AG04449 (cell line): ENCODE results near the gene NFATC3.

Experiments
- CTCF ChIA-PET: fragments of 350-600 bp; formaldehyde crosslinking; extraction: SDS; loops from one replicate; lab custom pipeline; 2021; ENCODE audit warnings: antibody characterized with exemption; lab: Yijun Ruan, JAX
- POLR2A ChIA-PET: fragments of 400-600, 350-600 bp; formaldehyde crosslinking; extraction: SDS; loops from one replicate; lab custom pipeline; 2020; ENCODE audit warnings: antibody characterized with exemption, inconsistent platforms; lab: Yijun Ruan, JAX
- DNase-seq: peaks from one replicate; pipeline ENCODE4 v3.0.0-alpha.2; 2010; ENCODE audit warnings: low read depth, low spot score
- H3K4me3 ChIP-seq: 2 replicates; pipeline ENCODE4 v1.5.1; 2011; ENCODE audit warnings: low read depth, mild to moderate bottlenecking, control low read depth, low read length
- TF ChIP-seq, protein P1 (sequence below): IDR thresholded peaks from one replicate; pipeline ENCODE4 v1.5.1; 2011; ENCODE audit warnings: mild to moderate bottlenecking, moderate library complexity, low read length, control low read depth, inconsistent platforms; ENCODE audit not compliant: insufficient read depth; ENCODE audit errors: missing control alignments

The NFATC3 gene

DNA sequence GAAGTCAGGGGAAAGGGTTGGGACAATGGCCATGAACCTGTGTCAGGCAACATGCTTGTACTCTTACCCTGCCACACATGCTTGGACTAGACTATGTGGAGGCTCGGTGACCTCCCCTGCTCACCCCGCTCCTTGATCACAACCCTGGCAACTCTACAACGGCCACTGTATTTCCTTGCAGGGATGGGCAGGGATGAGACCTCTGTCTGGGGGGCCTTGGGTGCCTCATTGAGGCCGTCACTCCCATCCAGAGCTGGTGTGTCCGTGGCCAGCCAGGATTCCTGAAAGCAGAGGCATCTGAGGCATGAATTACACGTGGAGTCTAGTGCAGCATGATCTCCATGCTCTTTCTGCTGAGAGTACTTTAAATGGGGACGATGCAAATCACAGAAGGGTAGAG is 161.0 kb downstream of the NFATC3 start:
- no peak for DNase-seq
- TF ChIP-seq, protein P1, sequence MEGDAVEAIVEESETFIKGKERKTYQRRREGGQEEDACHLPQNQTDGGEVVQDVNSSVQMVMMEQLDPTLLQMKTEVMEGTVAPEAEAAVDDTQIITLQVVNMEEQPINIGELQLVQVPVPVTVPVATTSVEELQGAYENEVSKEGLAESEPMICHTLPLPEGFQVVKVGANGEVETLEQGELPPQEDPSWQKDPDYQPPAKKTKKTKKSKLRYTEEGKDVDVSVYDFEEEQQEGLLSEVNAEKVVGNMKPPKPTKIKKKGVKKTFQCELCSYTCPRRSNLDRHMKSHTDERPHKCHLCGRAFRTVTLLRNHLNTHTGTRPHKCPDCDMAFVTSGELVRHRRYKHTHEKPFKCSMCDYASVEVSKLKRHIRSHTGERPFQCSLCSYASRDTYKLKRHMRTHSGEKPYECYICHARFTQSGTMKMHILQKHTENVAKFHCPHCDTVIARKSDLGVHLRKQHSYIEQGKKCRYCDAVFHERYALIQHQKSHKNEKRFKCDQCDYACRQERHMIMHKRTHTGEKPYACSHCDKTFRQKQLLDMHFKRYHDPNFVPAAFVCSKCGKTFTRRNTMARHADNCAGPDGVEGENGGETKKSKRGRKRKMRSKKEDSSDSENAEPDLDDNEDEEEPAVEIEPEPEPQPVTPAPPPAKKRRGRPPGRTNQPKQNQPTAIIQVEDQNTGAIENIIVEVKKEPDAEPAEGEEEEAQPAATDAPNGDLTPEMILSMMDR = no peak
- CTCF ChIA-PET = interaction anchor here (1.2 to 7.2 kb wide), 5 partner anchors 11 to 153 kb away, joined by 3 to 67 read pairs (median 12); partner anchors contain the start of gene SLC7A6
- peak overlapping the region; percentile 99 for H3K4me3 ChIP-seq
- POLR2A ChIA-PET = interaction anchor here (3.3 kb wide), 1 partner anchor 19 kb away, joined by 17 read pairs; the partner anchor contains the start of gene SLC7A6

DNA sequence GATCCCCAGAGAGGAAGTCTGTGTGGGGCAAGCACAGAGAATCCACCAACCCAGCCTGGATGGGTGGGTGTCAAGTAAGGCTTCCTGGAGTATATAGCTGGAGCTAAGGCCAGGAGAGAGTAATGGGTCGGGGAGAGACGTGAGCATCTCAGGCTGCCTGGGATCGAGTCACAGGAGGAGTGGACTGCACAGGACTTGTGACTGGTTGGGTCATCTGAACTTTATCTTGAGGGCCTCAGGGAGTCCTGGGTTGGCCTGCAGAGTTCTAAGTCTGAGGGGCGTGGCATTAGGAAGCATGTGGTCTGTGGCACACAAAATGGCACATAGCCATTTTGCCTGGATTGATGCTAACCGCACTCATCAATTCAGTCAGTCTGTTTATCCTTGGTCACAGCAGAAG is 161.5 kb downstream of the NFATC3 start:
- POLR2A ChIA-PET = interaction anchor here (3.3 kb wide), 1 partner anchor 18 kb away, joined by 17 read pairs; the partner anchor contains the start of gene SLC7A6
- CTCF ChIA-PET = interaction anchor here (1.2 to 7.2 kb wide), 4 partner anchors 11 to 109 kb away, joined by 4 to 67 read pairs (median 37); partner anchors contain the start of gene SLC7A6
- TF ChIP-seq, protein P1 = no peak
- H3K4me3 ChIP-seq = no peak overlapping the region; the same call in 1 of the 2 replicates
- DNase-seq = no peak

DNA sequence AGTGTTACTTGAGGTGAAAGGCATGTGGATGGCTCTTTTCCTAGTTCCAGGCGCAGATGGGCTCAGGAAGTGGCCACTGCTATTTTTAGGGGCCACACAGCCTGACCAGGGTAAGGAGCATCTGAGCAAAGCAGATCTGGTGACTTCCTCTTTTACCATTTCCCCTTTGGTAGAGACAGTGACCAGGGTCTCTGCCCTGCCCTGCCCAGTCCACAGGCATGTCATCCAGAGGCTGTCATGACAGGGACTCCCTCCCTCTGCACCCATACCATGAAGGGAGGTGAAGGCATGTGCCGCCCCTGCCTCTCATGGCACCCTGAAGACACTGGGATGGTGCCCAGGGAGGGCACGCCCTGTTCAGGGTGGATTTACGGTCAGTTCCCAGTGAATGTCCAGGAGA is 162.2 kb downstream of the NFATC3 start:
- no peak overlapping the region for H3K4me3 ChIP-seq
- POLR2A ChIA-PET = interaction anchor here (1.1 kb wide), 1 partner anchor 17 kb away, joined by 3 read pairs; the partner anchor contains the start of gene SLC7A6
- TF ChIP-seq, protein P1 = no peak
- DNase-seq = no peak
- CTCF ChIA-PET = interaction anchor here (1.0 to 4.3 kb wide), 4 partner anchors 10 to 81 kb away, joined by 4 to 62 read pairs (median 23); partner anchors contain the start of gene SLC7A6

DNA sequence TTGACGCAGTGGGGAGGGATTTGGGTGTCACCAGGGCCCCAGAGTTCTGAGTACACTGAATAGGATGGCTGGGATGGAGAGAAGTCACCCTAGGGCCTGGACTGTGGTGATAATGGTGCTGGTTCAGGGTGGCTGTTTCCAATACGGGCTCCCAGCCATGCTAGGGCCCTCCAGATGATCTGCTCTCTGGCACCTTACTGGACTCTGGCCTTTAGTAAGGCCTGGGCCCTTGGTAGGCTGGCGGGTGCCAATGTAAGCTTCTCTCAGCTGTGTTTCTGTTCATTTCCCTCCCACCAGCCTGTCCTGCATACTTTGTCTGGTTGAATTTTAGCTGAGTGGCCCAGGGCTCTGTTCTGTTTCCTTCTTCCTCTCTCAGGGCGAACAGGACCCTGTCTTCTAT is 162.8 kb downstream of the NFATC3 start:
- TF ChIP-seq, protein P1 = no peak
- CTCF ChIA-PET = interaction anchor here (1.0 to 2.3 kb wide), 3 partner anchors 10 to 81 kb away, joined by 4 to 34 read pairs (median 4); partner anchors contain the start of gene SLC7A6

DNA sequence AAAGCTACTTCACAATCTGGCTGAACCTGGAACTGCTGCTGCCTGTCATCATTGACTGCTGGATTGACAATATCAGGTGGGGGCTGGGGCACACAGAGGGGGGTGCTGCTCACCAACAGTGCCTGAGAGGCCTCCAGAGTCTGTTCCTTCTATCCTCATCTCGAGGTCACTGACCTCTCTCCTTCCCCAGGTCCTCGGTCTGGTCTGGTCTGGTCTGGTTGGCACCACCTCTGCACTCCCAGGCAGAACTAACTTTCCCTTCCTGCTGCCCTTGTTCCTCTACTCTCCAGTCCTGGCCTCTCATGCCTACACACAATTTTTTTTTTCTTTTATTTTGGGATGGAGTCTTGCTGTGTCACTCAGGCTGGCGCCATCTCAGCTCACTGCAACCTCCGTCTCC is 164.2 kb downstream of the NFATC3 start:
- no peak overlapping the region for H3K4me3 ChIP-seq
- ChIA-PET CTCF (interaction anchor here (0.8 to 2.3 kb wide), 4 partner anchors 8 to 80 kb away, joined by 3 to 34 read pairs (median 3); partner anchors contain the start of gene SLC7A6), POLR2A (no interaction called here)
- DNase-seq = no peak
- TF ChIP-seq, protein P1 = no peak

More for the DNA sequence above, 162.8 kb downstream of the NFATC3 start:
- POLR2A ChIA-PET = interaction anchor here (1.1 kb wide), 1 partner anchor 16 kb away, joined by 3 read pairs; the partner anchor contains the start of gene SLC7A6
- H3K4me3 ChIP-seq = no peak overlapping the region
- no peak for DNase-seq

DNA sequence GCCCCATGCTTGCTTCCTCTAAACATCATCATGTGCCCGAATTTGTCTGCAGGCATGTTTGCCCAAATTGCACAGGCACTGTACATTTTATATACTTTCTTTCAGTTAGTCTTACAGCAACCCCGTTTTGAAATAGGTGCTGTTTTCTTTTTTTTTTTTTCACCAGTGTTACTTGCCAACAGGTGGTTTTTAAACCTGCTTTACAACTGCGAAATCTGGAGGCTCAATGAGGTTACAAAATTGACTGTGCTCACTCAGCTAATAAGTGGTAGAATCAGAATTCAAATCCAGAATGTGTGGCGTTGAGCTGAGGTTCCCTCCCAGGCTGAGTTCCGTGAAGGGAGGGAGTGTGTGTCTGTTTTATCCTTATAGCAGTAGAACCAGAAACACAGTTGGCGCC is 165.8 kb downstream of the NFATC3 start:
- no peak overlapping the region for H3K4me3 ChIP-seq
- no peak for DNase-seq
- CTCF ChIA-PET = interaction anchor here (0.8 to 6.0 kb wide), 2 partner anchors 11 to 76 kb away, joined by 3 to 70 read pairs; partner anchors contain the start of gene SLC7A6
- POLR2A ChIA-PET = interaction anchor here (1.5 kb wide), 1 partner anchor 13 kb away, joined by 3 read pairs; the partner anchor contains the start of gene SLC7A6
- TF ChIP-seq, protein P1 = no peak
